ENCODE data around the gene SLC3A2.

- TF ChIP-seq EP300 (IDR thresholded peaks at IDR 0.05; ENCODE audit: low read depth in 2 of 2, low read length in 2 of 2) (no peak), EP300 (CRISPR knock-in tag; IDR thresholded peaks at IDR 0.05; ENCODE audit: borderline replicate concordance) (no peak), ZBTB44 (CRISPR knock-in tag; IDR thresholded peaks at IDR 0.05) (no peak), ZNF7 (CRISPR knock-in tag; IDR thresholded peaks at IDR 0.05) (no peak), CEBPZ (IDR thresholded peaks at IDR 0.05; ENCODE audit: low read length) (no peak), PAX8 (CRISPR knock-in tag; IDR thresholded peaks at IDR 0.05; ENCODE audit: borderline replicate concordance) (no peak)
Observed at GRCh38 chr11:62925745-62926679, 45.3 kb downstream of the SLC3A2 start.
